Measurements from ENCODE around the gene C3orf52. TPM values are rescaled to one million over a fixed set of nuclear protein-coding genes. Genes with fewer than 3 reads are reported as not detected.

Gene C3orf52
- total and polyA plus RNA-seq, 10 of the 15 experiments (the other 5 are each of a cell fraction or from before 2014, with no cell fraction given), result 0.15 to 1.9 (median 0.73) TPM

GRCh38 chr3:112131111-112131510 is 44.9 kb downstream of the C3orf52 start (continued):
- TF ChIP-seq, protein P1, sequence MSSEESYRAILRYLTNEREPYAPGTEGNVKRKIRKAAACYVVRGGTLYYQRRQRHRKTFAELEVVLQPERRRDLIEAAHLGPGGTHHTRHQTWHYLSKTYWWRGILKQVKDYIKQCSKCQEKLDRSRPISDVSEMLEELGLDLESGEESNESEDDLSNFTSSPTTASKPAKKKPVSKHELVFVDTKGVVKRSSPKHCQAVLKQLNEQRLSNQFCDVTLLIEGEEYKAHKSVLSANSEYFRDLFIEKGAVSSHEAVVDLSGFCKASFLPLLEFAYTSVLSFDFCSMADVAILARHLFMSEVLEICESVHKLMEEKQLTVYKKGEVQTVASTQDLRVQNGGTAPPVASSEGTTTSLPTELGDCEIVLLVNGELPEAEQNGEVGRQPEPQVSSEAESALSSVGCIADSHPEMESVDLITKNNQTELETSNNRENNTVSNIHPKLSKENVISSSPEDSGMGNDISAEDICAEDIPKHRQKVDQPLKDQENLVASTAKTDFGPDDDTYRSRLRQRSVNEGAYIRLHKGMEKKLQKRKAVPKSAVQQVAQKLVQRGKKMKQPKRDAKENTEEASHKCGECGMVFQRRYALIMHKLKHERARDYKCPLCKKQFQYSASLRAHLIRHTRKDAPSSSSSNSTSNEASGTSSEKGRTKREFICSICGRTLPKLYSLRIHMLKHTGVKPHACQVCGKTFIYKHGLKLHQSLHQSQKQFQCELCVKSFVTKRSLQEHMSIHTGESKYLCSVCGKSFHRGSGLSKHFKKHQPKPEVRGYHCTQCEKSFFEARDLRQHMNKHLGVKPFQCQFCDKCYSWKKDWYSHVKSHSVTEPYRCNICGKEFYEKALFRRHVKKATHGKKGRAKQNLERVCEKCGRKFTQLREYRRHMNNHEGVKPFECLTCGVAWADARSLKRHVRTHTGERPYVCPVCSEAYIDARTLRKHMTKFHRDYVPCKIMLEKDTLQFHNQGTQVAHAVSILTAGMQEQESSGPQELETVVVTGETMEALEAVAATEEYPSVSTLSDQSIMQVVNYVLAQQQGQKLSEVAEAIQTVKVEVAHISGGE (CRISPR knock-in tag; IDR thresholded peaks at IDR 0.05), result no peak
- 0 out of 2 replicates have a peak, but pooled peaks have one; percentile 33 for TF ChIP-seq POLR2AphosphoS2 (IDR thresholded peaks at IDR 0.05; ENCODE audit: low read depth, low read length)
- TF ChIP-seq E4F1 (IDR thresholded peaks at IDR 0.05; ENCODE audit: borderline replicate concordance, partially characterized antibody), result no peak
- no peak for TF ChIP-seq RB1 (IDR thresholded peaks at IDR 0.05; ENCODE audit: borderline replicate concordance)
- no peak for TF ChIP-seq SREBF1 (IDR thresholded peaks at IDR 0.05; ENCODE audit: low read length)
- peak; percentile 11; the same call in 1 of the 3 replicates for TF ChIP-seq POU2F2 (IDR thresholded peaks at IDR 0.05; ENCODE audit: borderline replicate concordance, low read depth, low read length)
- TF ChIP-seq SPI1 (IDR thresholded peaks at IDR 0.05; ENCODE audit: borderline replicate concordance, insufficient read depth, low read depth, low read length), result no peak
- no peak for TF ChIP-seq RFX5 (IDR thresholded peaks at IDR 0.05; ENCODE audit: low read depth, low read length)
- TF ChIP-seq BHLHE40 (IDR thresholded peaks at IDR 0.05; ENCODE audit: borderline replicate concordance in 1 of 2, low read depth in 2 of 2, low read length in 1 of 2), result no peak
- TF ChIP-seq YY1 (IDR thresholded peaks at IDR 0.05; ENCODE audit: low read depth, low read length), result 0 out of 2 replicates have a peak, but pooled peaks have one; percentile 12
- no peak for TF ChIP-seq KDM1A (IDR thresholded peaks at IDR 0.05; ENCODE audit: borderline replicate concordance)
- TF ChIP-seq, protein P2, sequence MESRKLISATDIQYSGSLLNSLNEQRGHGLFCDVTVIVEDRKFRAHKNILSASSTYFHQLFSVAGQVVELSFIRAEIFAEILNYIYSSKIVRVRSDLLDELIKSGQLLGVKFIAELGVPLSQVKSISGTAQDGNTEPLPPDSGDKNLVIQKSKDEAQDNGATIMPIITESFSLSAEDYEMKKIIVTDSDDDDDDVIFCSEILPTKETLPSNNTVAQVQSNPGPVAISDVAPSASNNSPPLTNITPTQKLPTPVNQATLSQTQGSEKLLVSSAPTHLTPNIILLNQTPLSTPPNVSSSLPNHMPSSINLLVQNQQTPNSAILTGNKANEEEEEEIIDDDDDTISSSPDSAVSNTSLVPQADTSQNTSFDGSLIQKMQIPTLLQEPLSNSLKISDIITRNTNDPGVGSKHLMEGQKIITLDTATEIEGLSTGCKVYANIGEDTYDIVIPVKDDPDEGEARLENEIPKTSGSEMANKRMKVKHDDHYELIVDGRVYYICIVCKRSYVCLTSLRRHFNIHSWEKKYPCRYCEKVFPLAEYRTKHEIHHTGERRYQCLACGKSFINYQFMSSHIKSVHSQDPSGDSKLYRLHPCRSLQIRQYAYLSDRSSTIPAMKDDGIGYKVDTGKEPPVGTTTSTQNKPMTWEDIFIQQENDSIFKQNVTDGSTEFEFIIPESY (IDR thresholded peaks at IDR 0.05), result no peak
- 0 out of 2 replicates have a peak, but pooled peaks have one; percentile 37 for TF ChIP-seq SMAD5 (IDR thresholded peaks at IDR 0.05; ENCODE audit: low read depth)
- TF ChIP-seq MEF2B (IDR thresholded peaks at IDR 0.05; ENCODE audit: partially characterized antibody, poor library complexity, severe bottlenecking), result no peak
- TF ChIP-seq IKZF1 (conservative IDR thresholded peaks at IDR 0.05), result no peak
- TF ChIP-seq, protein P3, sequence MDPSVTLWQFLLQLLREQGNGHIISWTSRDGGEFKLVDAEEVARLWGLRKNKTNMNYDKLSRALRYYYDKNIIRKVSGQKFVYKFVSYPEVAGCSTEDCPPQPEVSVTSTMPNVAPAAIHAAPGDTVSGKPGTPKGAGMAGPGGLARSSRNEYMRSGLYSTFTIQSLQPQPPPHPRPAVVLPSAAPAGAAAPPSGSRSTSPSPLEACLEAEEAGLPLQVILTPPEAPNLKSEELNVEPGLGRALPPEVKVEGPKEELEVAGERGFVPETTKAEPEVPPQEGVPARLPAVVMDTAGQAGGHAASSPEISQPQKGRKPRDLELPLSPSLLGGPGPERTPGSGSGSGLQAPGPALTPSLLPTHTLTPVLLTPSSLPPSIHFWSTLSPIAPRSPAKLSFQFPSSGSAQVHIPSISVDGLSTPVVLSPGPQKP (IDR thresholded peaks at IDR 0.05; ENCODE audit: low read depth, low read length), result no peak
- TF ChIP-seq SMAD1 (IDR thresholded peaks at IDR 0.05; ENCODE audit: low read depth, partially characterized antibody), result no peak
- TF ChIP-seq NRF1 (conservative IDR thresholded peaks at IDR 0.05; ENCODE audit: low read depth, low read length), result no peak
- 0 out of 2 replicates have a peak, but pooled peaks have one; percentile 25 for TF ChIP-seq PAX5 (IDR thresholded peaks at IDR 0.05; ENCODE audit: borderline replicate concordance, low read depth, low read length)
- TF ChIP-seq SREBF2 (IDR thresholded peaks at IDR 0.05; ENCODE audit: low read length), result no peak
- TF ChIP-seq RBBP5 (conservative IDR thresholded peaks at IDR 0.05), result no peak
